ENCODE data around the gene FTO.

FTO gene

DNA sequence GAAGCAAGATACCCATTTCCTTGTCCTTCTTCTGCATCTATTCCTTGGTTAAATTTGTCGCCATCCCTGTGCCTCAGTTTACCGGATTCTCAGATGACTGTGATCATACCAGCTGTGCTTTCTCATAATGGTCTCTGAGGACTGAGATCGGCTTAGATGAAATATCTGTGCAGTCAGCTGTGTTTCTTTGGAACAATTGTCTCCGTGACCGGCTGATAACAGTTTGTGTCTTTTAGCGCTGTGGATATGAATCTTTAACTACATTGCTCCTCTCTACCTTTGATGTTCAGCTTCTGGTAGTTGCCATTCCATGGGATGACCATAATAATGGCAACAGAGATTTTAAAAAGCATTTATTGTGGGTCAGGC lies 473 bp downstream of the FTO start:
- peak overlapping the region; percentile 73 to 83 for H3K4me3 ChIP-seq (replicated peaks in 1 of 2; ENCODE audit: low read depth in 2 of 2, low read length in 2 of 2)
- peak in 1 of 2 donors; percentile 4 for DNase-seq (ENCODE audit: low read depth in 2 of 2)
- TF ChIP-seq, protein P1, sequence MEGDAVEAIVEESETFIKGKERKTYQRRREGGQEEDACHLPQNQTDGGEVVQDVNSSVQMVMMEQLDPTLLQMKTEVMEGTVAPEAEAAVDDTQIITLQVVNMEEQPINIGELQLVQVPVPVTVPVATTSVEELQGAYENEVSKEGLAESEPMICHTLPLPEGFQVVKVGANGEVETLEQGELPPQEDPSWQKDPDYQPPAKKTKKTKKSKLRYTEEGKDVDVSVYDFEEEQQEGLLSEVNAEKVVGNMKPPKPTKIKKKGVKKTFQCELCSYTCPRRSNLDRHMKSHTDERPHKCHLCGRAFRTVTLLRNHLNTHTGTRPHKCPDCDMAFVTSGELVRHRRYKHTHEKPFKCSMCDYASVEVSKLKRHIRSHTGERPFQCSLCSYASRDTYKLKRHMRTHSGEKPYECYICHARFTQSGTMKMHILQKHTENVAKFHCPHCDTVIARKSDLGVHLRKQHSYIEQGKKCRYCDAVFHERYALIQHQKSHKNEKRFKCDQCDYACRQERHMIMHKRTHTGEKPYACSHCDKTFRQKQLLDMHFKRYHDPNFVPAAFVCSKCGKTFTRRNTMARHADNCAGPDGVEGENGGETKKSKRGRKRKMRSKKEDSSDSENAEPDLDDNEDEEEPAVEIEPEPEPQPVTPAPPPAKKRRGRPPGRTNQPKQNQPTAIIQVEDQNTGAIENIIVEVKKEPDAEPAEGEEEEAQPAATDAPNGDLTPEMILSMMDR (IDR thresholded peaks at IDR 0.05; ENCODE audit: low read depth, low read length), result no peak

DNA sequence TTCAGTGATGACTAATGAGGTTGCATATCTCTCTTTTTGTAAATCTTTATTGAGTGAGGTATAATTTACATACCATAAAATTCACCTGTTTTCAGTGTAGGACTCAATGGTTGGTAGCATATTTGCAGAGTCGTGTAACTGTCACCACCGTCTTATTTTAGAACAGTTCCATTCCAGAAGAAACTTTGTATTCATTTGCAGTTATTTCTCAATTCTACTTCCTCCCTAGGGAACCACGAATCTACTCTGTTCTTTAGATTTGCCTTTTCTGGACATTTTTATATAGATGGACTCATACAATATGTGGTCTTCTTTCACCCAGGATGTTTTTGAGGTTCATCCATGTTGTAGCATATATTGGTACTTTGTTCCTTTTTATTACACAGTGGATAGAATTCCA lies 3.7 kb downstream of the FTO start:
- TF ChIP-seq, protein P1 (IDR thresholded peaks at IDR 0.05; ENCODE audit: low read depth, low read length), result no peak
- peak; percentile 25 to 41 for DNase-seq (ENCODE audit: low read depth in 2 of 2)
- H3K4me3 ChIP-seq (replicated peaks in 1 of 2; ENCODE audit: low read depth in 2 of 2, low read length in 2 of 2), result no peak overlapping the region

DNA sequence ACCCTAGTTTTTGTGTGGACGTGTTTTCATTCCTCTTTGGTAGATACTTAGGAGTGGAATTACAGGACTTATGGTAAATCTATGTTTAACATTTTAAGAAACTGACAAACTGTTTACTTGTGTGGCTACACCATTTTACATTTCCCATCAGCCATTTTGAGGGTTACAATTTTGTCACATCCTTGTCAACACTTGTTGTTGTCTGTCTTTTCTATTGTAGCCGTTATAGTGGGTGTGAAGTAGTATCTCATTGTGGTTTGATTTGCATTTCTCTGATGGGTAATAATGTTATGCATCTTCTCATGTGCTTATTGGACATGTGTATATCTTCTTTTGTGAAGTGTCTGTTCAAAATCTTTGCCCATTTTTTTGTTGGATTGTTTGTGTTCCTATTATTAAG lies 4.5 kb downstream of the FTO start:
- TF ChIP-seq, protein P1 (IDR thresholded peaks at IDR 0.05; ENCODE audit: low read depth, low read length), result no peak
- no peak for DNase-seq (ENCODE audit: low read depth in 2 of 2)
- H3K4me3 ChIP-seq (replicated peaks in 1 of 2; ENCODE audit: low read depth in 2 of 2, low read length in 2 of 2), result no peak overlapping the region

DNA sequence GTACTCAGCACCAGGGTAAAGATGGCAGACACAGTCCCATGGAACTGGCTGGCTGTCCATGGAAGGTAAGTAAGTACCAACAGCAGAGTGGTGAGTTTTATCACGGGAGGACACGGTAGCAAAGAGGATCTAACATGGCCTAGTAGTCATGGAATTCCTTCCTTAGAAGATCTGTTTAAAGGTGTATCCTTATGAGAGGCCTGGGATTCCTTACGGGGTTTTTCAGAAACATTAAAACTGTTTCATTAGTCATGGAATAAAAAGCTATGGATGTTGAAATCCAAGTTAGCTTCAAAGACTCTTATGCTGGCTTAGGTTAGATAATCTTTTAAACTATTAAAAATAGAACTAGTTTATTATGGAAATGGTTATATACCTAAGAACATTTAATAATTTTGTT lies 7.4 kb downstream of the FTO start:
- H3K4me3 ChIP-seq (replicated peaks in 1 of 2; ENCODE audit: low read depth in 2 of 2, low read length in 2 of 2), result no peak overlapping the region
- DNase-seq (ENCODE audit: low read depth in 2 of 2), result peak in 1 of 2 donors; percentile 13
- TF ChIP-seq, protein P1 (IDR thresholded peaks at IDR 0.05; ENCODE audit: low read depth, low read length), result no peak

DNA sequence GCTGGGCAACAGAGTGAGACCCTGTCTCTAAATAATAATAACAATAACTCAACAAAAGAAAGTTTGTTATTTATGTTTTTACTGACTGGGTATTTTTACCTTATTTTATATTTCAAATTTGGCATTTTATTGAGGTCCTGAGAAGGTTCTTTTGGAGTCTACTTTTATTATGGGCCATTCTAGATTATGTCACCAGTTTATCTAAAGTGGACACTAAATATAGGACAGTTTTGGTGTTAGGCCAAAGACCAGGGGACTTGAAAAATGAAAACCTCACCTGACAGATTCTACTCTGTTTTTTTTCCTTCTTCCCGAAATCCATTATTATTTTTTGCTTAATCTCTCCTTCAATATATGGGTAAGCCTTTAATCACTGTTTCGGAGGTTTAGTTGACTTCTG lies 8.1 kb downstream of the FTO start:
- TF ChIP-seq, protein P1 (IDR thresholded peaks at IDR 0.05; ENCODE audit: low read depth, low read length), result no peak
- DNase-seq (ENCODE audit: low read depth in 2 of 2), result no peak
- H3K4me3 ChIP-seq (replicated peaks in 1 of 2; ENCODE audit: low read depth in 2 of 2, low read length in 2 of 2), result no peak overlapping the region

DNA sequence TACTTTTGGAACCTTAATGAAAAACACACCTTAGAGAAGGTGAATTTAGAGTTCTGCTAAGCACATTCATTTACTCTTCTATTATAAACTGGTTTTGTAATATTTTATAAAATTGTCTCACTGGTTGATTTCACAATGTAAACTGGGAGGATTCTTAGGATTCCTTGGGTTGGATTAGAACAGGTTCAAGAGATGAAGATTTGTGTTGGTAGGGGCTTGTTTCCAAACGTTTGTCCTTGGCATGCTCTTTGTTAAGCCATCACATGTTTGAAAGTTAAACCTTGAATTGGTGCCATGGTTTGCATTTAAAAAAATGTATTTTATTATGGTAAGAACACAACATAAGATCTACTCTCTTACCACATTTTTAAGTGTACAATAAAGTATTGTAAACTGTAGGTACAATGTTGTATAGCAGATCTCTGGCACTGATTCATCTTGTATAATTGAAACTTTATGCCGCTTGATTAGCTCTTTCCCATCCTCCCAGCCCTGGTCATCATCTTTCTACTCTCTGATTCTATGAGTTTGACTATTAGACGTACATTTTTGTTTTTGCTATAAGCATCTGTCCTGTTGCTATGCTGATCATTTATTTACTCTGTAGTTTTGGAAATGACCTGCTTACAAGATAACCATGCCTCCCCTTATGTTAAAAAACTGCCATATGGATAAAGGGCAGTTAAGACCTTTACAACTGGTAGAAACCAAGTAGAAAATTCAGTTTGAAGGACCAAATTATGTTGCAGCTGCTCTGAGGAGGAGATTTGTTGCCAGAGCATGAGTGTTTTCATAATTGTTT lies 9.6 kb downstream of the FTO start:
- TF ChIP-seq, protein P1 (IDR thresholded peaks at IDR 0.05; ENCODE audit: low read depth, low read length), result no peak
- peak; percentile 6 to 52 for DNase-seq (ENCODE audit: low read depth in 2 of 2)
- H3K4me3 ChIP-seq (replicated peaks in 1 of 2; ENCODE audit: low read depth in 2 of 2, low read length in 2 of 2), result no peak overlapping the region
